NB4 (cell line): ENCODE results near the gene VIPR2.

Experiments
- CTCF ChIP-seq: IDR thresholded peaks from one replicate; pipeline ENCODE4 v1.5.1; 2012; ENCODE audit warnings: low read depth, low read length
- TF ChIP-seq, protein P1 (sequence below): IDR thresholded peaks from 2 replicates; pipeline ENCODE4 v1.6.1; 2011; ENCODE audit warnings: low read depth, low read length

DNA sequence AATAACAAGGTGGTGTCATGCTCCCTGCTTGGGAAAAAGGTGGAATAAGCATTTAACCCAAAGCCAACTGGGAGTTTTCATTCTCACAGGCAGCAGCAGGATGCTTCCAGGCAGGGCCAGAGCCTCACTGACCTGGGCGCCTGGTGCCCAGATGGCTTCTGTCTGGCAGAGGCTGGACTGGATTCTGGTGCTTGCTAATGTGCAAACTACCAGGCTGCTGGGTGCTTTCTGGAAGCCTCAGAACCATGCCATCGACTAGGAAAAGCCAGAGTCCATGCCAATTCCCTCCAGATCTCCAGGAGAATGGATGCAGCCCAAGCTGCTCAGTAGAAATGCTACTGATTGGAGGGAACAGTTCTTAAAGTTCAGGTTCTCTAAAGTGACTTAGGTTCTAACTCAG lies 36.2 kb downstream of the VIPR2 start:
- TF ChIP-seq CTCF, result no peak
- TF ChIP-seq, protein P1, sequence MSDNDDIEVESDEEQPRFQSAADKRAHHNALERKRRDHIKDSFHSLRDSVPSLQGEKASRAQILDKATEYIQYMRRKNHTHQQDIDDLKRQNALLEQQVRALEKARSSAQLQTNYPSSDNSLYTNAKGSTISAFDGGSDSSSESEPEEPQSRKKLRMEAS, result no peak
